GM12878 (cell line): ENCODE results near the gene C20orf144.

Experiments used
- CHD2 ChIP-seq: IDR thresholded peaks from 2 replicates; pipeline ENCODE4 v1.6.1; 2011; ENCODE audit warnings: low read depth, low read length, improper control_type of control experiment, borderline replicate concordance
- FOS ChIP-seq: IDR thresholded peaks from 3 replicates; pipeline ENCODE4 v1.6.1; 2011; ENCODE audit warnings: borderline replicate concordance; ENCODE audit not compliant: insufficient read length; ENCODE audit errors: extremely low read depth
- NFXL1 ChIP-seq: fragments of 450-650 bp; IDR thresholded peaks from 2 replicates; pipeline ENCODE4 v1.6.1; 2017; ENCODE audit warnings: antibody characterized with exemption, mild to moderate bottlenecking, borderline replicate concordance
- NFYA ChIP-seq: IDR thresholded peaks from 2 replicates; pipeline ENCODE4 v1.6.1; 2011; ENCODE audit warnings: low read depth, mild to moderate bottlenecking, low read length, improper control_type of control experiment, borderline replicate concordance
- SP1 ChIP-seq: IDR thresholded peaks from one replicate; pipeline ENCODE4 v1.6.1; 2011; ENCODE audit warnings: low read depth, low read length
- SUZ12 ChIP-seq: fragments of 200-600 bp; sonication (generic); IDR thresholded peaks from one replicate; pipeline ENCODE4 v1.6.1; 2018; ENCODE audit warnings: antibody characterized with exemption, mild to moderate bottlenecking; ENCODE audit not compliant: unreplicated experiment
- TAF1 ChIP-seq: IDR thresholded peaks from 2 replicates; pipeline ENCODE4 v1.6.1; 2011; ENCODE audit warnings: mild to moderate bottlenecking, low read depth, low read length, borderline replicate concordance
- TCF3 ChIP-seq: IDR thresholded peaks from 2 replicates; pipeline ENCODE4 v1.6.1; 2012; ENCODE audit warnings: low read depth, mild to moderate bottlenecking, low read length, borderline replicate concordance; ENCODE audit not compliant: insufficient read depth
- YY1 ChIP-seq: IDR thresholded peaks from 2 replicates; pipeline ENCODE4 v1.6.1; 2011; ENCODE audit warnings: low read depth, mild to moderate bottlenecking, low read length
- ZNF274 ChIP-seq: IDR thresholded peaks from one replicate; pipeline ENCODE4 v1.8.0; 2011; ENCODE audit not compliant: insufficient read length, insufficient read depth
- TF ChIP-seq, protein P1 (sequence below), 3 experiments: IDR thresholded peaks in 2 of 3; conservative IDR thresholded peaks in 1 of 3; 2 replicates each; pipeline ENCODE4 v1.5.1; 2011; ENCODE audit warnings: low read depth in 3 of 3, low read length in 3 of 3, mild to moderate bottlenecking in 3 of 3, control low read depth in 2 of 3, moderate library complexity in 2 of 3, inconsistent platforms in 1 of 3, mixed read lengths in 1 of 3; ENCODE audit not compliant: control insufficient read depth in 2 of 3, insufficient read depth in 1 of 3; ENCODE audit errors: extremely low read depth in 1 of 3
- TF ChIP-seq, protein P2 (sequence below): IDR thresholded peaks from 2 replicates; pipeline ENCODE4 v1.6.1; 2012; ENCODE audit warnings: low read length, inconsistent platforms
- TF ChIP-seq, protein P3 (sequence below): fragments of 450-650 bp; IDR thresholded peaks from 2 replicates; pipeline ENCODE4 v1.6.1; 2017; ENCODE audit warnings: mild to moderate bottlenecking

DNA sequence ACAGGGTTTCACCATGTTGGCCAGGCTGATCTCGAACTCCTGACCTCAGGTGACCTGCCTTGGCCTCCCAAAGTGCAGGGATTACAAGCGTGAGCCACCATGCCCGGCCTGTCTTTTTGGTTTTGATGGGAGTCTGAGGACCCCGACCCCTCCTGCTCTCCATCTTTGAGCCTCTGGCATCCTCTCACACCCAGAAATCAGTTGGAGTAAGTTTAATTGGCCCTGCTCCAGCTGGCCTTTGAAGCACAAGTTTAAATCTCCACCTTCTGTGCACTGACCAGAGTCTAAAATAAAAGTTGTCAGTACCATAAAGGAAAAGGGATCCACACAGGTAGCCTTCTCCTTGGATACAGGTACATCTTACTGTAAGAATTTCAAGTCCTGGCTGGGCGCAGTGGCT lies 15.9 kb upstream of the C20orf144 start:
- TF ChIP-seq, protein P1, sequence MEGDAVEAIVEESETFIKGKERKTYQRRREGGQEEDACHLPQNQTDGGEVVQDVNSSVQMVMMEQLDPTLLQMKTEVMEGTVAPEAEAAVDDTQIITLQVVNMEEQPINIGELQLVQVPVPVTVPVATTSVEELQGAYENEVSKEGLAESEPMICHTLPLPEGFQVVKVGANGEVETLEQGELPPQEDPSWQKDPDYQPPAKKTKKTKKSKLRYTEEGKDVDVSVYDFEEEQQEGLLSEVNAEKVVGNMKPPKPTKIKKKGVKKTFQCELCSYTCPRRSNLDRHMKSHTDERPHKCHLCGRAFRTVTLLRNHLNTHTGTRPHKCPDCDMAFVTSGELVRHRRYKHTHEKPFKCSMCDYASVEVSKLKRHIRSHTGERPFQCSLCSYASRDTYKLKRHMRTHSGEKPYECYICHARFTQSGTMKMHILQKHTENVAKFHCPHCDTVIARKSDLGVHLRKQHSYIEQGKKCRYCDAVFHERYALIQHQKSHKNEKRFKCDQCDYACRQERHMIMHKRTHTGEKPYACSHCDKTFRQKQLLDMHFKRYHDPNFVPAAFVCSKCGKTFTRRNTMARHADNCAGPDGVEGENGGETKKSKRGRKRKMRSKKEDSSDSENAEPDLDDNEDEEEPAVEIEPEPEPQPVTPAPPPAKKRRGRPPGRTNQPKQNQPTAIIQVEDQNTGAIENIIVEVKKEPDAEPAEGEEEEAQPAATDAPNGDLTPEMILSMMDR (IDR thresholded peaks at IDR 0.05 in 2 of 3, conservative IDR thresholded peaks at IDR 0.05 in 1 of 3; ENCODE audit: control insufficient read depth in 2 of 3, extremely low read depth in 1 of 3, insufficient read depth in 1 of 3, low read depth in 3 of 3, low read length in 3 of 3), result no peak
- no peak for TF ChIP-seq ZNF274
- TF ChIP-seq NFYA, result no peak
- no peak for TF ChIP-seq TCF3
- no peak for TF ChIP-seq SUZ12
- no peak for TF ChIP-seq YY1
- TF ChIP-seq, protein P2, sequence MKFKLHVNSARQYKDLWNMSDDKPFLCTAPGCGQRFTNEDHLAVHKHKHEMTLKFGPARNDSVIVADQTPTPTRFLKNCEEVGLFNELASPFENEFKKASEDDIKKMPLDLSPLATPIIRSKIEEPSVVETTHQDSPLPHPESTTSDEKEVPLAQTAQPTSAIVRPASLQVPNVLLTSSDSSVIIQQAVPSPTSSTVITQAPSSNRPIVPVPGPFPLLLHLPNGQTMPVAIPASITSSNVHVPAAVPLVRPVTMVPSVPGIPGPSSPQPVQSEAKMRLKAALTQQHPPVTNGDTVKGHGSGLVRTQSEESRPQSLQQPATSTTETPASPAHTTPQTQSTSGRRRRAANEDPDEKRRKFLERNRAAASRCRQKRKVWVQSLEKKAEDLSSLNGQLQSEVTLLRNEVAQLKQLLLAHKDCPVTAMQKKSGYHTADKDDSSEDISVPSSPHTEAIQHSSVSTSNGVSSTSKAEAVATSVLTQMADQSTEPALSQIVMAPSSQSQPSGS, result no peak
- TF ChIP-seq SP1, result no peak
- TF ChIP-seq, protein P3, sequence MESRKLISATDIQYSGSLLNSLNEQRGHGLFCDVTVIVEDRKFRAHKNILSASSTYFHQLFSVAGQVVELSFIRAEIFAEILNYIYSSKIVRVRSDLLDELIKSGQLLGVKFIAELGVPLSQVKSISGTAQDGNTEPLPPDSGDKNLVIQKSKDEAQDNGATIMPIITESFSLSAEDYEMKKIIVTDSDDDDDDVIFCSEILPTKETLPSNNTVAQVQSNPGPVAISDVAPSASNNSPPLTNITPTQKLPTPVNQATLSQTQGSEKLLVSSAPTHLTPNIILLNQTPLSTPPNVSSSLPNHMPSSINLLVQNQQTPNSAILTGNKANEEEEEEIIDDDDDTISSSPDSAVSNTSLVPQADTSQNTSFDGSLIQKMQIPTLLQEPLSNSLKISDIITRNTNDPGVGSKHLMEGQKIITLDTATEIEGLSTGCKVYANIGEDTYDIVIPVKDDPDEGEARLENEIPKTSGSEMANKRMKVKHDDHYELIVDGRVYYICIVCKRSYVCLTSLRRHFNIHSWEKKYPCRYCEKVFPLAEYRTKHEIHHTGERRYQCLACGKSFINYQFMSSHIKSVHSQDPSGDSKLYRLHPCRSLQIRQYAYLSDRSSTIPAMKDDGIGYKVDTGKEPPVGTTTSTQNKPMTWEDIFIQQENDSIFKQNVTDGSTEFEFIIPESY, result no peak
- no peak for TF ChIP-seq NFXL1
- TF ChIP-seq FOS, result no peak
- no peak for TF ChIP-seq TAF1
- no peak for TF ChIP-seq CHD2
